ENCODE results near the gene CD48.
A peak's percentile ranks its signal among the peaks of the same experiment; 100 is the strongest.

DNA sequence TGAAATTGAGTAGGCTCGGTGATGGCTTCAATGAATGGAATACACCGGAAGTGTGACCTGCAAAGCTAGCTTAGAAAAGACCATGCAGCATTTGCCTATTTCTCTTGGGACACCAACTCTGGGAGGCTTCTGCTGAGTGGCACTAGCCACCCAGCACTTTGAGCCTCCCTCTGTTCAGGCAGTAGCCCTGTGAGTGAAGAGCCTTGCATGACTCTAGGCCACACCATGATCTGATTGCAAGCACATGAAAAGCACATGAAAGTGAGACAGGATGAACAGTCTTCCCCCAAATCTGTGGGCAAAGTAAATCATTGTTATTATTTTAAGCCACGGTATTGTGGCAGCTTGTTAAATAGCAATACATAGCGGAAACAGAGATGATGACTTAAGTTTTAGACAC, 2.8 kb downstream of the CD48 start:
- peak; percentile 22; the same call in 1 of the 2 replicates for TF ChIP-seq POLR2A (IDR thresholded peaks at IDR 0.05; ENCODE audit: low read depth, low read length)
- peak; percentile 68; the same call in 1 of the 2 replicates for TF ChIP-seq POLR2AphosphoS5 (IDR thresholded peaks at IDR 0.05; ENCODE audit: low read depth, low read length)
